GM18909 (cell line): ENCODE results near the gene CLHC1.
"Not testable (repeated sequence)": the region's sequence is repeated elsewhere in the genome, so short reads cannot be mapped to it uniquely, and the experiment has no call there.

Source experiments
- ATAC-seq: cut with Tn5 transposase; IDR thresholded peaks from one replicate; pipeline ENCODE4 v1.9.1; 2021; ENCODE audit warnings: mild to moderate bottlenecking; ENCODE audit not compliant: unreplicated experiment, poor library complexity

CLHC1 gene

DNA sequence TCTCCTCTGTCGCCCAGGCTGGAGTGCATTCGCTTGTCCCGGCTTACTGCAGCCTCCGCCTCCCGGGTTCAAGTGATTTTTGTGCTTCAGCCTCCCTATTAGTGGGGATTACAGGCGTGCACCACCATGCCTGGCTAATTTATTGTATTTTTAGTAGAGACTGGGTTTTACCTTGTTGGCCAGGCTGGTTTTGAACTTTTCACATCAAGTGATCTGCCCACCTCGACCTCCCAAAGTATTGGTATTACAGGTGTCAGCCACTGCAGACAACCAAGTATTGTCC, 1.5 kb upstream of the CLHC1 start:
- ATAC-seq: no peak

DNA sequence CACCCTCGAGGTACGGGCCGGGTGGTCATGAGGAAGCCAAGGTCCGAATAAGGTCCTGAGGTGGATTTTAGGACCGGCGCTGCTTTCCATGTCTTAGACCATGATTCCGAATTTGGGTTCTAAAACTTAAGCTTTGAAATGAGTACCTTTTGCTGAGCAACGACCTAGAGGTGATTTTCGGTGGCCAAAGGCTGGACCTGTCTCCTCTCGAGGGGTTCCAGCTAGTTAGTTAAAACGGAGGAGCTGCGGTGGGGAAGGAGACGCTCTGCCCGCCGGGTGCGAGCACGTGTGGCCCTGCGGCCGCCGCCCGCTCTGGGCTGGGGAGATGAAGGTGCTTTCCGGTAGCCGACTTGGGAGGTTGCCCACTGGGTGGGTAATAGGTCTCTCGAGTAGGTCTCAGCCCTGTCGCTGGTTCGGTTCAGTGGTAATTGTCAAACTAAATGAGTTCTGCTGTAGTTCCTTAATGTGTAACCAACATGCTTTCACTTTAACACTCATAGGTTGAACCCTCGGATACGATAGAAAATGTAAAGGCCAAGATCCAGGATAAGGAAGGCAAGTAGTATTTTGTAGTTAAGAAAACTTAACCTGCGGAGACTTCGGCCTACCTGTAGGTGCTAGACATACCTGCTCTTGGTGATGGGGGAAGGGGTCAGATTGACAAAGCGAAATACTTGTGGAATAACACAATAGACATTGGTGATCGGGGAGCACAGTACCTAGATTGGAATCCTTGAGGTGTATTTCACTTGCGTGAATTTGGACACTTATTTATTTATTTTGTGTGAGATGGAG, 967 bp upstream of the CLHC1 start:
- ATAC-seq: peak; percentile 34

DNA sequence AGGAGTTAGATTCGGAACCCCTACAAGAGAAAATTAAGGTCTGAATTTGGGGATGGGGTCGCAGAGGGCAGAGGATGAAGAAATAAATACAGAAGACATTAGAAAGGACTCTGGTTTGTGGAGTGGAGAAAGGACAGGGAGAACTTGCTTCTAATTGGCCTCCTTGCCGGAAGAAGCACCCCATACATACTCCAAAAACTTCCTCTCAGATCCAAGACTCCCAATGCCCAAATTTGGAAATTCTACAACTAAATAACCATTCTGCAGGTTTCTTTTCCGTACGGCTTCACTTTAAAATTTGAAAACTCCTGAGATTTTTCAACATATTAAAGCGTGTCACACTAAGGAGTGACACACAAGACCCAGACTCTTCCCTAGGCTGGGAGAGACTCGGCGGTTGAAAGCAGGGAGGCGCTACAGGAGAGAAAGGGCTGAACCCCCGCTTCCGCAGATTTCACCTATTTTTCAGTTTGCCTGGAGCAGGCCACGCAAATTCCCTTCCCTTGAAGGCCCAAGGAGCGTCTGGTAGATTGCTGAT, 478 bp downstream of the CLHC1 start:
- no peak for ATAC-seq

DNA sequence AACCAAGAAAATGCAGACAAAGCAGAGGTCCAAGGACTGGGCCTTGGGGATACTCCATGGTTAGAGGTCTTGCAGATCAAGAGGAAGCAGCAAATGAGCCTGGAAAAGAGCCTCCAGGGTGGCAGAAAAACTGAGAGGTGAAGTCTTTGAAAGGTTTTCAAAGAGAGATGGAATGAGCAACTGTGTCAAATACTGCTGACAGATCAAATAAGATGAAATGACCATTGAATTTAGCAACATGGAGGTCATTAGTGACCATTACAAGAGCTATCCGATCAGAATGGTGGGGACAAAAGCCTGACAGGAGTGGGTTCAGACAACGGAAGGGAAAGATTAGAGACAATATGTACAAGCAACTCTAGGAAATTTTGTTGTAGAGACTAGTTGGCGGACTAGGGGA, 1.5 kb downstream of the CLHC1 start:
- no peak for ATAC-seq

DNA sequence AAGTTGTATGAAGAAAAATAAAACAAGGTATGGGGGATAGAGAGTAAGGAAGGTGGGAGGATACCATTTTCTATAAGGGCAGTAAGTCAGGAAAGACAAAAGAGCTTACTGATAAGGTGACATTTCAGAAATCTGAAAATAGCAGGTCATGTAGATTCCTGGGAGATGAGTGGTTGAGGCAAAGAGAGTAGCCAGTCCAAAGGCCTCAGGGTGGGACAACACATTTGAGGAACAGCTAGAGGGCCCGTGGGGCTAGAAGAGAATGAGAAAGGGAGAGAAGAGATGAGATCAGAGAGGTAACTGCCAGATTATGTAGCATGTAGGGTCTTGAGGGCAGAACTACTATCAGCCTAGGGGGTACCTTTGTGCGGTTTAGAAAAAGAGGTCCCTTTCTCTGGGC, 2.9 kb downstream of the CLHC1 start:
- ATAC-seq: no peak

DNA sequence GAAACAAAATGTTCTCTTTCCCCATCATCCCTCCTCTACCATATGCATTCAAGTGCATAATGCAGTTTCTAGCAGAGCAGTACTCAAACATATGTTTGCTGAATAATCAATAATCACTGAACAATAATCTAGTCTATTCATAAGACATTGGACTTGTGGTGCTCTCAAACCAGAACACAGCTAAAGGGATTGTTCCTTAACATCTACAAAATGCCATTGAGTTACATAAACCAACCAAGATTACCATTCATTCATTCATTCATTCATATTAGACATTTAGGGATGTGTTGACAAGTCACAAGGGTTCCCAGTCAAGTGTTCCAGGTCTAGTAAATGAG, 3.9 kb downstream of the CLHC1 start:
- ATAC-seq: no peak

DNA sequence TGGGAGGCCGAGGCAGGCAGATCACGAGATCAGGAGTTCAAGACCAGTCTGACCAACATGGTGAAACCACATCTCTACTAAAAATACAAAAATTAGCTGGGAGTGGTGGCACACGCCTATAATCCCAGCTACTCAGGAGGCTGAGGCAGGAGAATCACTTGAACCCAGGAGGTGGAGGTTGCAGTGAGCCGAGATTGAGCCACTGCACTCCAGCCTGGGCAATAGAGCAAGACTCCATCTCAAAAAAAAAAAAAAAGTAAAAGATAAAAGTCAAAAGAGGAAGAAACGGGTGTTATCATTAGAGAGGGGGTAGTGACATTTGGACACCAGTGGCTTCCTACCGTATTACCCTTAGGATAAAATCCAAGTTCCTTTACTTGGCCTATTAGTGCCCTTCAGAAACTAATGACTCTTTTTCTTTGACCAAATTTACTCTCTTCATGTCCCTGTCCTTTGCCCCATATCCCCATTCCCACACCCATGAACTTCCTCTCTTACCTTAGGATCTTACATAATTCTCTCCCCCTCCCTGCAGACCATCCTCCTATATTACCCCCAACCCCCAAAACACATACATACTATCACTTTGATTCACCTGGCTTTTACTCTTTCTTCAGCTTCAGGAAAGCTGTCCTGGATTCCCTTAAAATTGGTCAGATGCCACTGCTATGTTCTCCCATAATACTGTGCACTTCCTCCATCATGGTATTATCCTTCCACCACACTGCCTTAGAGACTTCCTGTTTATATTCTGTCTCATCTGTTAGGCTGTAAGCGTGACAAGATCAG, 4.5 kb downstream of the CLHC1 start:
- ATAC-seq: not testable (repeated sequence)

DNA sequence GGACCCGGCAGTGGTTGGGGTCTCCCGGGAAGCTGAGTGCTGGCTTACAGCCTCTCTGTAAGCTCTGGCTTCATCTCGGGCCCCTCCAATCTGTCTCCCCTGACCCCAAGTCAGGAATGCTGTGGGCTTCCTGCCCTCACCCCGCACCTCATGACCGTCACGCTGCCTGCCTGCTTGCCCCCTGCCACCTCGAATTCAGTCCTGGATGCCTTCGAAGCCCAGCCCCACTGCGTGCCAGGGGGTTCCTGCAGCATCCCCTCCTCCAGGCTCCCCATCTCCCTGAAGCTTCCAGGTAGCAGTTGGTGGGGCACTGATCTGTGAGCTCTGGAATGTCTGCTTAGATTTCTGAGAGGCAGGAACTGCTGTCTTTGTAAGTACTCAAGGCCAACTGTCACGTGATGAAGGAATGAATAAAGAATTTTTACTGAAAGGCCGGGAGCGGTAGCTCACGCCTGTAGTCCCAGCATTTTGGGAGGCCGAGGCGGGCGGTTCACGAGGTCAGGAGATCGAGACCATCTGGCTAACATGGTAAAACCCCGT, 6.5 kb downstream of the CLHC1 start:
- no peak for ATAC-seq

DNA sequence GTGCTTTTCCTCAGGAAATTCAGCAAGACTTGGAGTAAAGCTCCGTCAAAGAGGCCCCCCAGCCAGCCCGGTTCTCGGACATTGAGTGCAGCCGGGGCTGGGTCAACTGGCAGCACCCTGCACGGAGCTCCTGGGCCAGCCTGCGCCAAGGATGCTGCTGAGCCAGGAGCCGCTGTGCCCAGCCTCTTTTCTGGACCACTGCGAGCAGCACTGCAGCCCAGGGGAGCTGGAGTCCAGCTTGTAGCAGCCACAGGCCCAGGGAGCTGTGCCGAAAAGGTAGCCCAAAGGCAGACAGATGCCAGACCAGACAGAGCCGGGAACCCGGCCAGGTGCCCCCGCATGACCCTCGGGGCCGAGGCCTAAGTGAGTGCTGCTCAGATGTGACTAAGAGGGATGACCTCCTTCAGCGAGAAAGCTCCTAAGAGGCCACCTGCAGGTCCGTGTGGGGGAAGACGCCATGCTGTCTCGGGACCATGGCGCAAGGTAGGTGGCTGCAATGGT, 7.3 kb downstream of the CLHC1 start:
- no peak for ATAC-seq

DNA sequence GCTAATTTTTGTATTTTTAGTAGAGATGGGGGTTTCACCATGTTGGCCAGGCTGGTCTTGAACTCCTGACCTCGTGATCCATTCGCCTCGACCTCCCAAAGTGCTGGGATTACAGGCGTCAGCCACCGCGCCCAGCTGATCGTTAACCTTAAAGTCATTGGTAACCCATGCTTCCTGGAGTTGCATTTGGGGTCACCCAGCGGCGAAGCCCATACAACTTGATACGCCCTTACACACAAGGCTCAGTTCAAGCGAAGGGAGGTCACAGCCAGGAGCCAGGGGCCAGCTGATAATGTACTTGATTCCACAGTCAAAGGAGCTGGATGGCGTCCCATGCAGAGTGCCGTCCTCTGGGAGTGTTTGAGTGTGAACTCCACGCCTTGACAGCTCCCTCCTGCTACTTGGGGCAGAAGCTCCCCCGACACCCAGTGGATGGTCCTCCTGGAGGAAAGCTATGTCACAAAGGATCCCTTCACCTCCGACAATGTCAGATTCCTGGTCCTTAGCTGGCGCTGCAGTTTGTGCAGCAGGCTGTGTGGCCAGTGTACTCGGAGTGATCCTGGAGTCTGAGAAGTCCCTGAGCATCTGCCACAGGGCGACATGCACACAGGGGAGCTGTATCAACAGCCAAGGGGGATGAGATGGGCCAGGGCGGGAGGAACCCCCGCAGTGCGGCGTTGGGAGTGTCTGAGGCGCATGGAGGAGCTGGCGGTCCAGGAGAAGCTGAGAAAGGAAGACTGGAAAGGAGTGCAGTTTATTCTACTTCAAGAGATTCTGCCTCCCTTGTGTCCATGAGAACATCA, 7.9 kb downstream of the CLHC1 start:
- no peak for ATAC-seq

DNA sequence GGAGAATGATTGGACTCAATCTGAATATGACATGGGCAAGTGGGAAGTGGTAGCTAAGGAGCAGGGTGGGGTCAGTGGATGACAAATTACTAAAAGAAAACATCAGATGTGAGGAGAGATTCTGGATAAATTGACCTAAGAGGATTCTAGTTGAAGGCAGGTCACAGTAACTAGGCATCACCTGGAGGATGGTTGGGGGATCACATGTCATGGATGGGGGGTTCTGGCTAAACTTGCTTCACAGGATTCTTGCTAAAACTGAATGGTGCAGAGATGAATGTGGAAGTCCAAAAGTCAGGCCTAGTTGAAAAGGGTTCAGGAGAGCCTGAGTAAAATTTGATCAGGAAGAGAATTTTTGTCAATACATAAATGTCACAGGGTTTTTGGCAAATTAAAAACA, 18.3 kb downstream of the CLHC1 start:
- ATAC-seq: no peak

DNA sequence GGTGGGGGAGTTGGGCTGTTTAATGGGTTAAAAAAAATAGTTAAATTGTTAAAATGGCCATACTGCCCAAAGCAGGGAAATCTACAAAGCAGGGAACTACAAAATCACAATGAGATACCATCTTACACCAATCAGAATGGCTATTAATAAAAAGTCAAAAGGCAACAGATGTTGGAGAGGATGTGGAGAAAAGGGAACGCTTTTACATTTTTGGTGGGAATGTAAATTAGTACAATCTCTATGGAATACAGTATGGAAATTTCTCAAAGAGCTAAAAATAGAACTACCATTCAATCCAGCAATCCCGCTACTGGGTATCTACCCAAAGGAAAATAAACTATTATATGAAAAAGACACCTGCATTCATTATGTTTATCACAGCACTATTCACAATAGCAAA, 27.1 kb downstream of the CLHC1 start:
- ATAC-seq: no peak

DNA sequence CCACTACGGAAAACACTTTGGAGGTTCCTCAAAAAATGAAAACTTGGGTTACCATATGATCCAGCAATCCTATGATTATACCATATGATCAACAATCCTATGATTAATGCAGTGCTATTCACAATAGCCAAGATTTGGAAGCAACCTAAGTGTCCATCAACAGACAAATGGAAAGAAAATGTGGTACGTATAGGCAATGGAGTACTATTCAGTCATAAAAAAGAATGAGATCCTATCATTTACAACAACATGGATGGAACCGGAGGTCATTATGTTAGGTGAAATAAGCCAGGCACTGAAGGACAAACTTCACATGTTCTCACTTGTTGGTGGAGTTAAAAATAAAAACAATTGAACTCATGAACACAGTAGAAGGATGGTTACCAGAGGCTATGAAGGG, 27.6 kb downstream of the CLHC1 start:
- ATAC-seq: no peak

DNA sequence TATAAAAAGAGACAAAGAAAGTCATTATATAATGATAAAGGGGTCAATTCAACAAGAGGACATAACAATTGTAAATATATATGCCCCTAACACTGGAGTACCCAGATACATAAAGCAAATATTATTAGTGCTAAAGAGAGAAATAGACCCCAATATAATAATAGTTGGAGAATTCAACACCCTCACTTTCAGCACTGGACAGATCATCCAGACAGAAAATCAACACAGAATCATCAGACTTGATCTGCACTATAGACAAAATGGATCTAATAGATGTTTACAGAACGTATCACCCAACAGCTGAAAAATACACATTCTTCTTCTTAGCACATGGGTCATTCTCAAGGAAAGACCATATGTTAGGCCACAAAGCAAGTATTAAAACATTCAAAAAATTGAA, 31.7 kb downstream of the CLHC1 start:
- ATAC-seq: no peak

DNA sequence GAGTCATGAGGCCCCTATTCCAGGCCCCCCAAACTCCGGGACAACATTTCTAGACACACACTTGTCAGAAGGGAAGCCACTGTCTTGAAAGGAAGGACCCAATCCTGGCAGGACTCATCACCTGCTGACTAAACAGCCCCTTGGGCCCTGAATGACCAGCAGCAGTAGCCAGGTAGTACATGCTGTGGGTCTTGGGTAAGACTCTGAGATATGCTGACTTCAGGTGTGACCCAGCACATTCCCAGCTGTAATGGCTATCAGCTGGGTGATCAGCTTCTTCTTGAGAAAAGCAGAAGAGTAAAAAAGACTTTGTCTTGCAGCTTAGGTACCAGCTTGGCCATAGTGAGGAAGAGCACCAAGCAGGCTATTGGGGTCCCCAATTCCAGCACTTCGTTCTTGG, 35.6 kb downstream of the CLHC1 start:
- no peak for ATAC-seq

DNA sequence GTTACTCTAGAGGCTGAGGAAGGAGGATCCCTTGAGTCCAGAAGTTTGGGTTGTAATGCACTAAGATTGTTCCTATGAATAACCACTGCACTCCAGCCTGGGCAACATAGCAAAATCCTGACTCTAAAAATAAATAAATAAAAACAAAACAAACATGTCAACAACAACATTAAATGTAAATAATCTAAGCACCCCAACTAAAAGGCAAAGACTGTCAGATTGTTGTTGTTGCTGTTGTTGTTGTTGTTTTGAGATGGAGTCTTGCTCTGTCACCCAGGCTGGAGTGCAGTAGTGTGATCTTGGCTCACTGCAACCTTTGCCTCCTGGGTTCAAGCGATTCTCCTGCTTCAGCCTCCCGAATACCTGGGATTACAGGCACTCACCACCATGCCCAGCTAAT, 40.2 kb downstream of the CLHC1 start:
- ATAC-seq: not testable (repeated sequence)

DNA sequence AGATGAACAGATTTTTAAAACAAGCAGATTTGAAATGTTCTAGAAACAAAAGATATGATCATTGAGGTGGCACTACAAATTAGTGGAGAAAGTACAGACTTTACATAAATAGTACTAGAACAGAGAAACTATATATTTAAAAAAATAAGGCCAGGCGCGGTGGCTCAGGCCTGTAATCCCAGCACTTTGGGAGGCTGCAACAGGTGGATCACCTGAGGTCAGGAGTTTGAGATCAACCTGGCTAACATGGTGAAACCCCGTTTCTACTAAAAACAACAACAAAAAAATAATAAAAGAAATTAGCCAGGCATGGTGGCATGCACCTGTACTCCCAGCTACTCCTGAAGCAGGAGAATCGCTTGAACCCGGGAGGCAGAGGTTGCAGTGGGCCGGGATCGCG, 45.3 kb downstream of the CLHC1 start:
- not testable (repeated sequence) for ATAC-seq

DNA sequence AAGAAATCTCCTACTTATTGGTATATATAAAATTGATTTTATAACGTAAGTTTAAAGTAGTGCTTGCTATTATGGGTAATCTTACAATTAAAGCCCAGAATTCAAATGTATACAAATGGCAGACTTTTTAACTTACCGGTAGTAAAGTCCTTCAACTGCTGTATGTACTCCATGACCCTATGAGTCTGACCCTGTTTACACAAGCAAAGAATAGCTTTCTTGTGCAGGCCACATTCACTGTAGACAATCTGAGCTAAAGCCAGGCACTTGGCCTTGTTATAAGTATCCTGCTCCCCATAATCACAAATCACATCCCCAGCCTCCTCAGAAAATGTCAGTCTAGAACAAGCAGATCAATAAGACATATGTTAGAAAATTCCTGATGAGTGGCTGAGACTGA, 51.7 kb downstream of the CLHC1 start:
- ATAC-seq: no peak

DNA sequence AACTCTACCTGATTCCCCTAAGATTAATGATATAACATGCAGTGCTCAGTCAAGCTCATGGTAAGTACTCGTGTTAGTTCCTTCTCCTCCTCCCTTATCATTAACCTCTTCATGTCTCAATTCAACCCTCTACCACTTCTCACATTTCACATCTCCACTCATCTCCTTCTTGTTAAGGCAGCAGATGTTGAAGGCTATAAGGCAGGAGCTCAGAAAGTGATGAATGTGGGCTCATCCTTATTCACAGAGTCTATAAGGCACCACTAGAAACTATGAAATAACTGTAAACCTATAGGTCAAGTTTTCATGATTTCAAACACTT, 56.0 kb downstream of the CLHC1 start:
- ATAC-seq: no peak

DNA sequence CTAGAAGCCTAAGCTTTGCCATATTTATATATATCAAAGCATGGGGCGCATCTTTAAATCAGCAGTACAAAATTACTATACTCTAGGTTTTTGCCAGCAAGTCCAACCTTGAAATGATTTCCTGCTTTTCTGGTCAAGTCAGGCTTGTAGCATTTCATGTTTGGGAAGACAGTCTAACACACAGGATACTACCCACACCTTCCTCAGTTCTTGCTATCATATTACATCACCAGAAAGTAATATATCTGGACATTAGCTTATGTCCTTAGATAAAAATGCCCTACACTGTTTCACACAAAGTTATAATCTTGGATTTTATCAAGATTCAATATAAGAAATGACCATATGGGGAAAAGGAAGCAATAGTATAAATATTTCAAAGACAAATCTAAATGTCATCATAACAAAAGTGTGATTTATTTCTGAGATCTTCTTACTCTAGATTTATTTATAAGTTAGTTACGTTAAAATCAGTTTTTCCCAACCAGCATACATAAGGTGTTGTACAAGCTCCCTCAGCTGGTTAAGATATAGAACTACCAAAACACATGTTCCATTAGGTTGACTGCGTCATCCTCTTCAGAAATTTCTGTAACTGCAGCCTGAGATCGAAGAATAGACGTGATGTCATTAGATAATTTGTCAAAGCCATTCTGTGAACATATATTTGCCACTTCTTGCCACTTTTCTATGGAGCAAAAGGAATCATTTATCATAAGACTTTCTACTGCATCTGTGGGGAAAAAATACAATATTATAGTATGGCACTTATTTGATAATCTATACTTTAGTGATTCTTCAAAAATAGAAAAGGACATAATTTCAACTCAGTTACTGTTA, 56.6 kb downstream of the CLHC1 start:
- ATAC-seq: no peak
